H1 (cell line): ENCODE results near the gene TXNDC12. TPM values are rescaled to one million over a fixed set of nuclear protein-coding genes. Genes with fewer than 3 reads are reported as not detected.

Experiments
- CTCF ChIA-PET: fragments of 300-600 bp; sonication (Branson Sonifier 250); formaldehyde crosslinking; loops from one replicate; lab custom pipeline; 2021; ENCODE audit not compliant: partially characterized antibody; lab: Charles Lee
- POLR2A ChIA-PET: fragments of 300-600 bp; sonication (Branson Sonifier 250); formaldehyde crosslinking; loops from one replicate; lab custom pipeline; 2021; ENCODE audit warnings: inconsistent platforms; ENCODE audit not compliant: partially characterized antibody; lab: Charles Lee
- DNase-seq, 2 experiments: peaks; one replicate each; pipeline versions ENCODE4 v3.0.0 to v3.0.0-alpha.2; 2010 to 2022; ENCODE audit warnings: low spot score in 2 of 2, low read depth in 1 of 2, mixed read lengths in 1 of 2
- FAIRE-seq: peaks from 2 replicates; lab custom pipeline; 2011; peaks lifted over from hg19 to GRCh38; lab: Jason Lieb, UNC
- H2AFZ ChIP-seq: 2 replicates; pipeline ENCODE4 v1.8.1; 2012; ENCODE audit warnings: low read length, inconsistent platforms
- H2AK5ac ChIP-seq: 2 replicates; pipeline ENCODE4 v1.6.1; 2013; ENCODE audit warnings: low read depth, low read length
- H2BK120ac ChIP-seq: replicated peaks from 2 replicates; pipeline ENCODE3; 2013; ENCODE audit warnings: low read depth, low read length, inconsistent platforms
- H2BK12ac ChIP-seq: 2 replicates; pipeline ENCODE4 v1.6.1; 2013; ENCODE audit warnings: low read depth, low read length
- H2BK15ac ChIP-seq: 2 replicates; pipeline ENCODE4 v1.6.1; 2013; ENCODE audit warnings: low read length
- H2BK20ac ChIP-seq: 2 replicates; pipeline ENCODE4 v1.6.1; 2013; ENCODE audit warnings: low read length
- H2BK5ac ChIP-seq: 2 replicates; pipeline ENCODE4 v1.6.1; 2013; ENCODE audit warnings: low read depth, low read length
- H3K14ac ChIP-seq: 2 replicates; pipeline ENCODE4 v1.6.1; 2013; ENCODE audit warnings: inconsistent platforms; ENCODE audit not compliant: insufficient read length
- H3K18ac ChIP-seq: 2 replicates; pipeline ENCODE4 v1.6.1; 2013; ENCODE audit warnings: low read length; ENCODE audit errors: extremely low read depth
- H3K23ac ChIP-seq: 2 replicates; pipeline ENCODE4 v1.6.1; 2013; ENCODE audit warnings: inconsistent platforms; ENCODE audit not compliant: insufficient read length
- H3K23me2 ChIP-seq: 2 replicates; pipeline ENCODE4 v1.6.1; 2013; ENCODE audit warnings: low read depth, low read length
- H3K27ac ChIP-seq: 2 replicates; pipeline ENCODE4 v1.6.1; 2011; ENCODE audit warnings: low read depth, low read length, inconsistent platforms
- H3K27me3 ChIP-seq, 4 experiments: replicated peaks in 1 of 4; 1 replicate in 1 of 4; 2 replicates in 3 of 4; pipeline versions ENCODE4 v1.6.1 to v1.8.1; 2011 to 2013; ENCODE audit warnings: low read length in 3 of 4, mild to moderate bottlenecking in 3 of 4, inconsistent platforms in 2 of 4, mixed read lengths in 2 of 4, moderate library complexity in 1 of 4; ENCODE audit not compliant: control insufficient read depth in 3 of 4, insufficient read depth in 3 of 4; ENCODE audit errors: extremely low read depth in 1 of 4
- H3K36me3 ChIP-seq, 4 experiments: 2 replicates each; pipeline versions ENCODE4 v1.6.1 to v1.8.1; 2011 to 2013; ENCODE audit warnings: mild to moderate bottlenecking in 4 of 4, low read length in 3 of 4, moderate library complexity in 2 of 4, control low read depth in 1 of 4, inconsistent platforms in 1 of 4; ENCODE audit not compliant: insufficient read depth in 4 of 4, control insufficient read depth in 2 of 4
- H3K4ac ChIP-seq: replicated peaks from 2 replicates; pipeline ENCODE3; 2013; ENCODE audit warnings: low read length, low read depth, mixed read lengths, inconsistent platforms; ENCODE audit not compliant: insufficient read length
- H3K4me1 ChIP-seq, 4 experiments: replicated peaks in 1 of 4; 1 replicate in 1 of 4; 2 replicates in 3 of 4; pipeline versions ENCODE4 v1.6.1 to v1.8.1; 2011 to 2013; ENCODE audit warnings: low read length in 3 of 4, inconsistent platforms in 2 of 4, mixed read lengths in 1 of 4; ENCODE audit not compliant: insufficient read depth in 4 of 4, control insufficient read depth in 3 of 4
- H3K4me2 ChIP-seq, 2 experiments: 2 replicates each; pipeline versions ENCODE4 v1.6.1 to v1.8.1; 2011 to 2013; ENCODE audit warnings: low read depth in 2 of 2, low read length in 2 of 2, control low read depth in 1 of 2, inconsistent platforms in 1 of 2, mild to moderate bottlenecking in 1 of 2; ENCODE audit not compliant: insufficient read depth in 1 of 2
- H3K4me3 ChIP-seq, 4 experiments: fragments of 200-600, 300-600 bp in 1 of 4; sonication (generic), shearing (Covaris generic), sonication (Bioruptor Twin) in 1 of 4; 2 replicates each; pipeline versions ENCODE4 v1.5.1 to v1.8.1; 2011 to 2016; ENCODE audit warnings: low read length in 4 of 4, low read depth in 3 of 4, control low read depth in 2 of 4, inconsistent platforms in 2 of 4, mild to moderate bottlenecking in 2 of 4, mixed read lengths in 1 of 4, moderate library complexity in 1 of 4; ENCODE audit not compliant: insufficient read depth in 2 of 4; ENCODE audit errors: extremely low read depth in 1 of 4
- H3K56ac ChIP-seq: replicated peaks from 2 replicates; pipeline ENCODE3; 2013; ENCODE audit warnings: low read depth, mild to moderate bottlenecking, mixed read lengths, low read length, inconsistent platforms; ENCODE audit not compliant: insufficient read length
- H3K79me1 ChIP-seq: 2 replicates; pipeline ENCODE4 v1.6.1; 2013; ENCODE audit warnings: low read depth, low read length, control low read depth
- H3K79me2 ChIP-seq, 2 experiments: 2 replicates each; pipeline versions ENCODE4 v1.6.1 to v1.8.1; 2012 to 2013; ENCODE audit warnings: low read length in 2 of 2, mild to moderate bottlenecking in 2 of 2, inconsistent platforms in 1 of 2; ENCODE audit not compliant: insufficient read depth in 2 of 2, control insufficient read depth in 1 of 2
- H3K9ac ChIP-seq, 4 experiments: replicated peaks in 1 of 4; 1 replicate in 1 of 4; 2 replicates in 3 of 4; pipeline versions ENCODE4 v1.6.1 to v1.8.1; 2011 to 2013; ENCODE audit warnings: low read depth in 3 of 4, low read length in 3 of 4, control low read depth in 2 of 4, mild to moderate bottlenecking in 2 of 4, moderate library complexity in 2 of 4, inconsistent platforms in 1 of 4; ENCODE audit errors: extremely low read depth in 1 of 4
- H3K9me3 ChIP-seq, 2 experiments: 2 replicates each; pipeline versions ENCODE4 v1.6.1 to v1.8.1; 2012 to 2013; ENCODE audit warnings: mild to moderate bottlenecking in 2 of 2, moderate library complexity in 2 of 2, control low read depth in 1 of 2, inconsistent platforms in 1 of 2, low read depth in 1 of 2, low read length in 1 of 2, mixed read lengths in 1 of 2; ENCODE audit not compliant: insufficient read depth in 2 of 2
- H4K20me1 ChIP-seq, 2 experiments: replicated peaks in 1 of 2; 2 replicates each; pipeline versions ENCODE3 to v1.8.1; 2011 to 2013; ENCODE audit warnings: inconsistent platforms in 2 of 2, low read length in 2 of 2, mild to moderate bottlenecking in 1 of 2; ENCODE audit not compliant: insufficient read depth in 2 of 2, control insufficient read depth in 1 of 2
- H4K5ac ChIP-seq: 2 replicates; pipeline ENCODE4 v1.6.1; 2013; ENCODE audit warnings: low read length, low read depth, mixed read lengths, inconsistent platforms; ENCODE audit not compliant: insufficient read length
- H4K8ac ChIP-seq: 2 replicates; pipeline ENCODE4 v1.8.0; 2013; ENCODE audit warnings: mild to moderate bottlenecking, moderate library complexity, low read length, inconsistent platforms; ENCODE audit not compliant: insufficient read depth; ENCODE audit errors: extremely low read depth
- H4K91ac ChIP-seq: replicated peaks from 2 replicates; pipeline ENCODE3; 2013; ENCODE audit warnings: low read length, mixed read lengths, inconsistent platforms; ENCODE audit not compliant: insufficient read length
- CEBPB ChIP-seq: IDR thresholded peaks from 2 replicates; pipeline ENCODE4 v1.6.1; 2012; ENCODE audit warnings: low read depth, low read length
- EP300 ChIP-seq, 2 experiments: IDR thresholded peaks; 1 replicate in 1 of 2; 2 replicates in 1 of 2; pipeline ENCODE4 v1.6.1; 2011 to 2012; ENCODE audit warnings: low read depth in 2 of 2, low read length in 2 of 2, mild to moderate bottlenecking in 2 of 2, borderline replicate concordance in 1 of 2, inconsistent platforms in 1 of 2, moderate library complexity in 1 of 2
- KDM4A ChIP-seq: IDR thresholded peaks from one replicate; pipeline ENCODE4 v1.7.1; 2012; ENCODE audit warnings: low read depth, mild to moderate bottlenecking, moderate library complexity, low read length, inconsistent platforms; ENCODE audit not compliant: severe bottlenecking
- MAX ChIP-seq: IDR thresholded peaks from 2 replicates; pipeline ENCODE4 v1.6.1; 2012; ENCODE audit warnings: inconsistent platforms
- POLR2AphosphoS5 ChIP-seq: IDR thresholded peaks from 2 replicates; pipeline ENCODE4 v1.6.1; 2011; ENCODE audit warnings: low read depth, low read length
- RBBP5 ChIP-seq: IDR thresholded peaks from 2 replicates; pipeline ENCODE4 v1.7.1; 2012; ENCODE audit warnings: low read depth, mild to moderate bottlenecking, inconsistent platforms, low read length, moderate library complexity, borderline replicate concordance
- TAF1 ChIP-seq: IDR thresholded peaks from 2 replicates; pipeline ENCODE4 v1.6.1; 2011; ENCODE audit warnings: mild to moderate bottlenecking, low read depth, low read length
- WGBS, 2 experiments: shearing (Covaris generic) in 1 of 2; methylation state at CpG; one replicate each; pipeline versions ENCODE4 v1.1.6 to v1.1.7; 2013 to 2015; ENCODE audit warnings: low lambda C conversion rate in 2 of 2, mixed read lengths in 2 of 2, inconsistent platforms in 1 of 2, low coverage in 1 of 2, missing lambda C conversion rate in 1 of 2; ENCODE audit not compliant: insufficient replicate concordance in 2 of 2, insufficient coverage in 1 of 2, insufficient read length in 1 of 2; ENCODE audit errors: extremely low coverage in 1 of 2, missing lambda C conversion rate in 1 of 2; 5-methylcytosine and 5-hydroxymethylcytosine counted together
- long read RNA-seq, 2 experiments: library from RNA in 1 of 2; library from capped mRNA in 1 of 2; stranded (forward); transcript quantifications; one replicate each; pipeline ENCODE4 v2.0.0, GENCODE V29; 2021; ENCODE audit warnings: inconsistent platforms in 1 of 2
- polyA minus RNA-seq, 3 experiments: library from RNA; depleted of rRNA, polyadenylated mRNA; stranded (reverse); fragments of >200 nt; gene quantifications; 1 replicate in 2 of 3; 2 replicates in 1 of 3; pipeline ENCODE4 v1.2.3, GENCODE V29; 2011
- polyA plus RNA-seq, 7 experiments: library from polyadenylated mRNA; depleted of rRNA in 3 of 7; stranded (reverse) in 5 of 7; unstranded in 2 of 7; fragments of >200 nt in 5 of 7; fragments of 200-250 nt in 2 of 7; gene quantifications; 1 replicate in 5 of 7; 2 replicates in 1 of 7; 4 replicates in 1 of 7; pipeline versions ENCODE4 v1.2.1 to v1.2.3, GENCODE V29; 2011 to 2013; ENCODE audit warnings: missing spikeins in 2 of 7, mixed read lengths in 2 of 7
- total RNA-seq: library from RNA; stranded (reverse); fragmentation: NEBNext Ultra II Directional; extraction: Animal tissue kit (Norgen Biotek cat#: 25700); gene quantifications from 2 replicates; pipeline ENCODE4 v1.2.1, GENCODE V29; 2021

Gene TXNDC12
- total RNA-seq (84.6 and 89.8 TPM in 2 replicates), polyA plus RNA-seq (2011; rRNA removed) (25.8 and 35.2 TPM in 2 replicates), polyA minus RNA-seq (2011; rRNA and poly(A)+ RNA removed) (17.4 and 17.5 TPM in 2 replicates)
- polyA plus RNA-seq (2011; cell fraction: cytosol; rRNA removed) = 50.7 TPM
- 22.9 TPM for polyA plus RNA-seq (2011; cell fraction: nucleus; rRNA removed)
- polyA plus RNA-seq (2012, experiment 1 of 2) = 54.7 to 75.5 TPM (median 65.5 TPM) in 4 replicates
- 15.6 TPM for polyA plus RNA-seq (2012, experiment 2 of 2)
- polyA plus RNA-seq (2013, experiment 1 of 2) = 239 TPM
- 353 TPM for polyA plus RNA-seq (2013, experiment 2 of 2)
- polyA minus RNA-seq (2011; cell fraction: cytosol; rRNA and poly(A)+ RNA removed) = 77.8 TPM
- 26.3 TPM for polyA minus RNA-seq (2011; cell fraction: nucleus; rRNA and poly(A)+ RNA removed)
- long read RNA-seq, experiment 1, transcript TXNDC12-201 (7 exons, 2,396 nt) = major isoform, 98 of 134 reads
- long read RNA-seq, experiment 1, partial matches to known transcripts = 32 of 134 reads
- long read RNA-seq, experiment 1, other reads (novel, unspliced or antisense) = 4 of 134 reads
- long read RNA-seq, experiment 2, transcript TXNDC12-201 (7 exons, 2,396 nt) = major isoform, 150 of 158 reads
- long read RNA-seq, experiment 2, partial matches to known transcripts = 0 of 158 reads
- long read RNA-seq, experiment 2, other reads (novel, unspliced or antisense) = 8 of 158 reads

DNA sequence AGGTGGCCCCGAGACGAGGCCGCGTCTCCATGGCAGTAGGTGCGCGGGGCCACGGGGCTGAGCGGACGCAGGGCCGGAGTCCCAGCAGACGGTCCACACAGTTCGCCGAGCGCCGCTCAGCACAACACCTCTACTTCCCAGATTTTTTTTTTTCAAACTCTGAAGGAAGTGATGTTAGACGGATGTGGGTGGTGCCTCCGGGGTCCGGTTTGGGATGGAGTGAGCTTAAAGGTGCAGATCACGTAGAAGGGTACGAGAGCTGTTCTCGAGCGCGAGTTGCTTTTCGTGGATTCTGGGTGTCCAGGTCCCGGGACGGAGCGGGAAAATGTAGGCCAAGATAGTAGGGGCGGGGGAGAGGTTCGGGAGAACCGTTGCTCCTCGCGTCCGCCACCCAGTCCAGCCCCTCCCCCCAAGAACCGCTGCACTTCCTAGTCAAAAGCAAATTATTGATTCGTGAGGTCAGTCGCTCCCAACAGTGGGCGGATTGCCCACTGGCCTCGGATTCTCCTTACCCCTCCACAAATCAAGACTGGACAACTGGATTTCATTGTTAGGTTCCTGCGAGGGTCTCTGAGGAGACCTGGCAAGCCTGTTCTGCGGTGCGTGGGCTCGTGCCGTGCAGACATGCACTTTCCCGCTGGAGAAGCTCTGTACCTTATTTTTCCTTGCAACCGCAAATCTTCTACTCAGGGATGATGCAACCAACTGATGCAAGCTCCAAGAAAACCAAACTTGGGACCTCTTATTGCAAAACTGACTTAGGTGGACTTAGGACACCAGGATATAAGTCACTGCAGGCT, at the start of gene TXNDC12:
TXNDC12 (minus strand) TSS at position 126 of the 800 bp plus-strand sequence; CDS start at position 31, 95 bp downstream.
- FAIRE-seq (no peak), DNase-seq (peak; percentile 67 to 83)
- Histone ChIP-seq H2BK120ac (peak within 1 kb of the TSS; percentile 41), H2BK12ac (peak within 1 kb of the TSS; percentile 63), H3K27ac (peak within 1 kb of the TSS; percentile 86), H3K9me3 (no peaks in the 10 kb centered on the region), H3K23ac (no peak within 1 kb of the TSS), H3K79me2 (peaks cover 17 to 79% of the 10 kb centered on the region in 2 experiments), H4K20me1 (peaks cover 0 to 8% of the 10 kb centered on the region in 2 experiments), H3K4me1 (peaks cover 0 to 7% (median 2%) of the 10 kb centered on the region in 4 experiments; a peak in 3 of 7 replicates), H3K23me2 (peaks cover 11% of the 10 kb centered on the region; the same call in 1 of the 2 replicates), H4K91ac (peak within 1 kb of the TSS; percentile 67), H2BK15ac (peak within 1 kb of the TSS; percentile 35; the same call in 1 of the 2 replicates), H2AK5ac (peak within 1 kb of the TSS; percentile 77; the same call in 1 of the 2 replicates), H3K18ac (peak within 1 kb of the TSS; percentile 86), H4K5ac (peak within 1 kb of the TSS; percentile 78), H3K4ac (peak within 1 kb of the TSS; percentile 74), H3K27me3 (no peaks in the 10 kb centered on the region), H3K4me3 (peak within 1 kb of the TSS; percentile 87 to 98 (median 92)), H3K36me3 (peaks cover 6 to 32% (median 11%) of the 10 kb centered on the region in 4 experiments), H2BK5ac (peak within 1 kb of the TSS; percentile 97), H2BK20ac (no peak within 1 kb of the TSS), H3K9ac (peak within 1 kb of the TSS; percentile 88 to 99 (median 93)), H2AFZ (peak within 1 kb of the TSS; percentile 11; the same call in 1 of the 2 replicates), H3K56ac (peak within 1 kb of the TSS; percentile 82), H3K14ac (no peak within 1 kb of the TSS), H4K8ac (peak within 1 kb of the TSS; percentile 87; the same call in 1 of the 2 replicates), H3K79me1 (peaks cover 6% of the 10 kb centered on the region), H3K4me2 (peak within 1 kb of the TSS; percentile 66 to 96)
- WGBS, 2 experiments = 1% methylated on average over 45 of the region's 45 CpGs; no CpG with 5 or more reads in 1 of the 2 experiments
- POLR2A ChIA-PET = interaction anchor here (0.5 to 5.4 kb wide), 41 partner anchors 9 to 821 kb away, joined by 3 to 61 read pairs (median 4); partner anchors contain the start of genes CC2D1B, KTI12, NRDC and ORC1
- CTCF ChIA-PET = interaction anchor here (1.3 kb wide), 1 partner anchor 158 kb away, joined by 5 read pairs; no protein-coding TSS in a partner anchor
- no peak for TF ChIP-seq EP300 (IDR thresholded peaks at IDR 0.05; ENCODE audit: borderline replicate concordance in 1 of 2, low read depth in 2 of 2, low read length in 2 of 2)
- TF ChIP-seq MAX = peak; percentile 49; the same call in 1 of the 2 replicates
- peak; percentile 82 for TF ChIP-seq TAF1
- peak; percentile 30 for TF ChIP-seq KDM4A
- peak; percentile 84; the same call in 1 of the 2 replicates for TF ChIP-seq POLR2AphosphoS5
- TF ChIP-seq CEBPB = peak; percentile 90
- peak; percentile 75 for TF ChIP-seq RBBP5
